GM18951 (cell line): ENCODE data around the gene WASF2.
"Not testable (repeated sequence)": the region's sequence is repeated elsewhere in the genome, so short reads cannot be mapped to it uniquely, and the experiment has no call there.

Source experiments
- POLR2A ChIP-seq: IDR thresholded peaks from 4 replicates; pipeline ENCODE4 v1.6.1; 2011; ENCODE audit warnings: mild to moderate bottlenecking; ENCODE audit not compliant: insufficient read length, insufficient read depth; ENCODE audit errors: extremely low read depth
- in situ Hi-C: fragments of 300-500 bp; cut with MboI; formaldehyde crosslinking; loops from one replicate; pipeline ENCODE4 v1.12.0; 2022; ENCODE audit warnings: low sequenced_read_pairs, mixed read lengths, inconsistent platforms; ENCODE audit not compliant: unreplicated experiment

WASF2 gene

DNA sequence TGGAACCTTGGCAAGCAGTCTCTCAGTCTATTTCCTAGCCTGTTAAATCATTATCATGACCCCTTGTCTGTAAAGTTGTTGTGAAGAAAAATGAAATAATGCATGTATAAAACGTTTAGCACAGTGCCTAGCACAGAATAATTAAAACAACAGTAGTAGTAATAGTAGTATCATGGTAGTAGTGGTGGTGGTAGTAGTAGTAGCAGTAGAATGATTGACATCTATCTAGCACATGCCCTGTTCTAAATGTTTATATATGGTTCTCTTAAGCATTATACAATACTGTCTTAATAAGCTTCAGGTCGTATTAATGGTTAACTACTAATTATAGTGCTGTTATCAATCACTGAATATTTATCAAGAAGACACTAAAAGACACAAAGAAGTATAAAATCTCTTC, 50.8 kb downstream of the WASF2 start:
- in situ Hi-C loops: no loop called here
- TF ChIP-seq POLR2A: no peak

DNA sequence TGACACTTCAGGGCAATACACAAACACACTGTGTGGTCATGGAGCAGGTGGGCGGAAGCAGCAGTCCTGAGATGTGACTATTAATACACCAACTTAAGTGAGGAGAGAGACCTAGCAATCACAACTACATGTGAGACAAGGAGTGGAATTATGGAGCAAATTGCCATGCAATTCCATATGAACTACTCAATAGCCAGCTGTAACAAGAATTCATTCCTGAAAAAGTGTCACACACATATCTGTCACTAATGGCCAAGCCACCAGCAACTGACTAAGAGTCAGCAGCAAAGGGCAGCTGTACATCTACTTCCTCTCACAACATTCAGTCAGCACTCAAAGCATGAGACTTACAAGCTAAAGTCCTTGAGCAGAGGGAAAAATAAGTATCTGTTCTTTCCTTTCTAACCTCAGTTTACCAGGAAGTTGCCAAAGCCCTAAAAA, 51.3 kb downstream of the WASF2 start:
- no peak for TF ChIP-seq POLR2A
- in situ Hi-C loops: no loop called here

DNA sequence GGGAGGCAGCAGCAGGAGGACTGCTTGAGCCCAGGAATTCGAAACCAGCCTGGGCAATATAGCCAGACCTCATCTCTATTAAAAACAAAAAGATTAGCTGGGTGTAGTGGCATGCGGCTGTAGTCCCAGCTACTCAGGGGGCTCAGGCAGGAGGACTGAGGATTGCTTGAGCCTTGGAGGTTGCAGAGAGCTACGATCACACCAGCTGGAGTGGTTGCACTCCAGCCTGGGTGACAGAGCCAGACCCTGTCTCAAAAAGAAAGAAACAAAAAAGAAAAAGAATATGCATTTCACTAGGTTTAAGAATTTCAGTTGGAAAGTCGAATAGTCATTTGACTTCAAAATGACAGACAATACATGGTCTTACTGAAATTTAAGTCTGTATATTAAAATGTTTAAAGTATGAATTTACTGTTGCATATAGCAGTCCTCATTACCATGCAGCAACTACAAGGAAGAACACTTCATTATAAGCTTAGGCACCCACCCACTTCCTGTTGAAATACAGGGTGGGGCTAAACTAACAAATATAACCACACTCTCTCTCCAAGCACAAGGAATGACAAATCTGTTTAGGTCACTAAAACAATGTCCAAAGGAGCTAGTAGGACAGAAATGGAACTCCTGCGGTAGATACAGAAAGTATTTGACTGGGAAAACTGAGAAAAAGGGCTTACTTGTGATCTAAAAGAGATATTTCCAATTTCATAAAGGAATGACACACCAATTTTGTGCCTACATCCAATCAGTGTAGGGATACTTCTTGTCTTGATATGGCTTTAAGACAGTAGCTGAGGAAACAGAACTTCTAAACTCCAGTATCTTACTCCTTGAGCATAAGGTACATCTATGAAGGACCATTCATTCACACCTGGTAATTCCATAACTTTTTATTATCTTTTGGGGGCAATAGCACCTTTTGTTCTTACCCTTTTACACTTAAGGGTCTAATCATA, 53.5 kb downstream of the WASF2 start:
- in situ Hi-C loops: no loop called here
- no peak for TF ChIP-seq POLR2A

DNA sequence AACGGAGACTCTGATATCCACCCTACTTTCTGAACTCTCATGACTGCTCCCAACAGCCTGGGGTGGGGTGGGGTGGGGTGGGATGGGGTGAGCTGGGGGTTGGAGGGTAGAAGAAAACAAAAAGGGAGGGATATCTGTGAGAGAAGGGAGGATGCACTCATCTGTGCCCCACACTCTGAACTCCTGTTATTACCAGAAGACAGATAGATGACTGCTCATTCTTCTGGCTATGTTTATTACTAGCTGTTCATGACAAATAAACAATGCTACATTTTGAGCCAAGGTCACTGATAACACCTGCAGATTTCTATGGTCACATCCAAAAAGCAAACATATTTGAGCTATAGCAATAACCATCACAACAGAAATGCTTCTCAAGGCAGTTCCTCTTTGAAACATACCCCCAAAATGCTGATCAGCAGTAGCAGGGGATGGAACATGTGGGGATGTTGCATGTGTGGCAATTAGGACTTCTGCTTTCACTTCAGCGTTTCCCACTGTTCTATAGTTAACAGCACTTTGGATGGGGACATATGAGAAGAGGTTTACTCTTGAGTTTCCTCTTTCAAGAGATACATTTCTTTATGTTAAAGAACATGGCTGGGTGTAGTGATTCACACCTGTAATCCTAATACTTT, 54.3 kb downstream of the WASF2 start:
- no peak for TF ChIP-seq POLR2A
- in situ Hi-C loops: no loop called here

DNA sequence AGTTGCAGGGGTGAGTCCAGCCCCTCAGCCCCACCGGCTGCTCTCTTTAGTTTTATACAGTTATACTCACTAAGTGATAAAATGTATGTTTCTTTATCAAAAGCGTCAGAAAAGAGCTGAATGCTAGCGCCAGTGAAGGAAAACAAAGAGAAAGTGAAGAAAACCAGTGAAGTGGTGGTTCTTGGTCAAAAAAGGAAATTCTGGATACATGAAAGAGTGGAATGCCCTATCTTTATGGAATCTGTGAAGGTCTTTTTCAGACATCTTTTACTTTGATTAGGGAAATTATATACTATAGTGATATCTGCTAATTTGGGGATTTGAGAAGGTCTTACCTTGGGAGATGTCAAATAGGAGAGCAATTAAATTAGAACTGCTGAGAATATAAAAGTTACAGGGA, 56.3 kb downstream of the WASF2 start:
- TF ChIP-seq POLR2A: no peak
- in situ Hi-C loops: no loop called here

DNA sequence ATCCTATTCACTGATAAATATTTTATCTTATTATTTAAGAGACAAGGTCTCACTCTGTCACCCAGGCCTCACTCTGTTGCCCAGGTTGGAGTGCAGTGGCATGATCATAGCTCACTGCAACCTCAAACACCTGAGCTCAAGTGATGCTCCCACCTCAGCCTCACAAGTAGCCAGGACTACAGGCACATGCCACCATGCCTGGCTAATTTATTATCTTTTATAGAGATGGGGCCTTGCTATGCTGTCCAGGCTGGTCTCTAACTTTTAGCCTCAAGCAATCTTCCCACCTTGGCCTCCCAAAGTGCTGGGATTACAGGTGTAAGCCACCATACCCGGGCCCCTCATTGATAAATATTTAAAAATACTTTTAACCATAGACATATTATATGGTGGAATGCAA, 57.2 kb downstream of the WASF2 start:
- in situ Hi-C loops: not testable (repeated sequence)

DNA sequence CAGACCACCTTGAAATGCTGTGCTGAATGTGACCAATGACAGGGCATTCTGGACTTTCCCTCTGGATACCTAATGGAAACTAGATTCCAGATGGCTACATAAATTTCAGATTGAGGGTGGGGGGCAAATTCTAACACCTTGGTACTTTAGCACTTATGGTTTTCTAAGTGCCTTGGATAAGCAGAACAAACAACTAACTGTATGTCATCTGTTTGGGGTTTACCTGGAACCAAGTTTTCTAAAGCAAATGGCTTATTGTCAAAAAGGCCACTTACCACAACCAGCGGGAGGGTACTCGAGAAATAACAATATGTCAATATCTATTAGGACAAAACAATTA, 58.4 kb downstream of the WASF2 start:
- in situ Hi-C loops: no loop called here
- TF ChIP-seq POLR2A: no peak

DNA sequence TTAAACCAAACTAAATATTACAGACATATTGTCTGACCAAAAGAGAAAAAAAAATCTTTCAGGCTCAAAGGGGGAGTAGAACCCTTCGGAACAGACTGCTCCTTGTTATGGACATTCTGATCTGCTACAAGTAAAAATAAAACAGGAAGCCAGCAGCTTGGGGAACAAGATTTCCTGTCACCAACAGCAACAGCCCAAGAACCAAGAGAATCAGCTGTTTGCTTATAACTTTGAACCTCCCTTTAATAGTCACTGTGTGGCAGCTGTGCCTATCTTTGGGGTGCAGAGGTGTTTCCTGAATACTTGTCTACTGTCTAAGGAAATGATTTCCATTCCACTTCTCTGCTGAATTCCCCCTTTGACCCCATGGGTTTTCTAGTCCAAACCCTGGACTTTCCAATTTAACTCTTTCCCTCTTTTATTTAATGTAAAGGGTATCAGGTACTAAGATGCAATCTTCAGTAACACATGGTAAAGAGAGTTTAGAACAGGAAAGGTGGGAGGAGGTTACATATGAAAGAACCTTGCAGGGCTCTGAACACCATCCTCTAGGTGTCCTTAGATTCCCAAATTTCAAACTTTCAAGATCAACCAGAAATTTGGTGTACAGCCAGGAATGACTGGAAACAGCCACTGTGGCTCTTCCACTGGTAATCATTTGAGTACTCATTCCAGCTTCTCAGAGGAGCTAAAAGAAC, 58.9 kb downstream of the WASF2 start:
- in situ Hi-C loops: no loop called here
- TF ChIP-seq POLR2A: no peak

DNA sequence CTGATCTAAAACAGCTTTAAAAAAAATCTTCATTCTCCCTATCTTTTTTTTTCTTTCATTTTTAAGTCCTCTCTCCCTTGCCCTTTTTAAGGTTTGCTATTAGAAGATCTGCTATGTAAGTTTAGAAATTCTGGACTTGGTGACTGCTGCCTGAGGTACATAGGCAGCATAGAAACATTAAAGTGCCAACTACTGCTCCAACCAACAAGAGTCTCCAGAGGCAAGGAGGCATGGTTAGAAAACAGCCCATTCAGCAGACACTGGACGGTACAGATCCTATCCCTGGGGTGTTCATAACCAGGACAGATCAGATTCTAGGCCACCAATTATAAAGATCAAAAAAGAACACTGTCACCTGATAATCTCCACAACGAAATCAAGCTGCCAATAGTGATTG, 60.9 kb downstream of the WASF2 start:
- in situ Hi-C loops: no loop called here
- no peak for TF ChIP-seq POLR2A

DNA sequence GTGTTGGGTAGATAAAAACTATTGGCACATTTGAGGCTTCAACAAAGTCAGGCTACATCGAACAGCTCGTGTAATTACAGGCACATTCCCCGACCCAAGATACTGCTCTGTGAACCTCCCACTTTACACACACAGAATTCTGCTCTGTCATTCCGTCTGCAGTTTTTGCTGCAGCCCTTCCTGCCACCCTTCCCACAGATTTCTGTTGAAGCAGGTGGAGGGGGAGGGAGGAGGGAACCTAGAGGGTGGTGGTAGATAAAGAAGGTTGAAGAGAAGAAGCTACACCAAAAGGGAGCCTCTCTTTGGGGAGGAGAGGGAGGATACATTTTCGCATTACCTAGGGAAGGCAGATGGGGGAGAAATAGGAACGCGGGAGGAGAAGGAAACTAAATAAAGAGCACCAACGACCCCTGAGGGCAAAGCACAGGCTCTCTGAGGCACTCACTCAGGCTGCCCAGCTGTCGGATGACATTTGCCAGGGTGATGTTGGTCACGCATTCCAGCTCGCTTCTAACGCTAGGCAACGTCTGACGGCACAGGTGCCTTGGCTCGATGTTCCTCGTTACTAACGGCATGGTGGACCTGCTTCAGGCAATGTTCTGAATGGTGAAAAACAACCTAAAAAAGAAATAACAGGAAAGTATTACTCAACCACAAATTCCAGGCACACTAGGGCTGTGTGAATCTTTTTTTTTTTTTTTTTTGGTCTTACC, 61.5 kb downstream of the WASF2 start:
- in situ Hi-C loops: no loop called here
- no peak for TF ChIP-seq POLR2A

DNA sequence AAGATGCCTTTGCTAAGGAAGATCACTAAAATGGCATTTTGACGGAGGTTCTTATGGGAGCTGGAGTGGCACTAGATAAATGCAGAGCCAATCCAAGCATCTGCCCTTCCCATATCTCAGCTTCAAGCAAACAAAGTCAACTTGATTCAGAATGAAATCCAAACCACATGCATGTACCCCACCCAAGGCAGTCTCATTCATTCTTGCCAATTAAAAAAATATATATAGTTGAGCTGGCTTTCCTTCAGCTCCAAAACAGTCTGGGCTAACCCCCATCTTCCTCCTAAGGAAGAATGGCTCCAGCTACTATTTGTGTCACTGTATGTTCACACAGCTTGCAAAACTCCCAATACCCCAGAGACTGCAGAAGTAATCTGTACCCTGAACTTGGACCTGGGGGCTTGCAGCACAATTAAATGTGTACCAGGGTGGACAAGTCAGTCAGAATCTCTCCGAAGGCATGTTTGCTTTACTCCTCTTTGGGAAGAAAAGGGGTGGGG, 62.1 kb downstream of the WASF2 start:
- TF ChIP-seq POLR2A: no peak
- in situ Hi-C loops: no loop called here

DNA sequence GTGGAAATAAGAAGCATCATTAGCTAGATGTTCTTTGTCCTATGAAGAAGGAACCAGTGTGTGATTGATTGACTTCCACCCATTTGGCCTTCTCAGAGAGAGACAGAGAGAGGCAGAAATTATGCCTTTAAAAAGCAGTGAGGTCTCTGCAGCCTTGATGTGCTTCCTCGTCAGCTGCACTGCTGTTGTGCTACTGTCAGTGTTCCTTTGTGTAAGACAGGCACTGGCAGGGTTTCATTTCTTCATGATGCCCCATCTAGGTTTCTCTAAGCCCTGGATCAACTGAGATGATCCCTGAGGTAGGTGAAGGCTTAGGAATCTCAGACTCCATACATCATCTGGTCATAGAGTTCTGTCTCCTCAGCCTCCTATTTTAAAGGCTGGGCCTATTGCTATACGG, 62.6 kb downstream of the WASF2 start:
- TF ChIP-seq POLR2A: no peak
- in situ Hi-C loops: no loop called here

DNA sequence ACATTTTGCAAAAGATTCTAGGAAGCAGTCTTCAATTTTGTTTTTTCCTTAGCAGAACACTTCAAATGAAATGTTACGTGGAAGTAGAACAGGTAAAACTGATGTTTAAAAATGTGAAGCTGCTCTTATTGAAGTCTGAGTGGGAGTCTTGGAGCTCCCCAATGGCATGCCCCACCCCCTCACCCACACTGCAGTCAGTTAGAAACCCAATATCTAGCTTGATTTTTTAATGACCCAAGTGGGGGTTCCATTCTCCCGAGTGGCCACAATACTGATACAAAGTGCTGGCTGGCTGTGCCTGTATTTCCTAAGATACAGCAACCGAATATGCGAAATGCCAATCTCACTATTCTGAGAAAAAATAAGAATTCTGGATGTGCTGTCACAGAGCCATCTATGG, 66.3 kb downstream of the WASF2 start:
- no peak for TF ChIP-seq POLR2A
- in situ Hi-C loops: no loop called here
